Endodermal cell (in vitro differentiated cells): ENCODE results near the gene PARD3B. TPM values are rescaled to one million over a fixed set of nuclear protein-coding genes. Genes with fewer than 3 reads are reported as not detected.

Source experiments
- DNase-seq: peaks from one replicate; pipeline ENCODE4 v3.0.0-alpha.2; 2017
- H3K27ac ChIP-seq: 2 replicates; pipeline ENCODE4 v1.5.1; 2013; ENCODE audit warnings: mild to moderate bottlenecking, low read depth, low read length, moderate library complexity
- H3K27me3 ChIP-seq: 2 replicates; pipeline ENCODE4 v1.6.1; 2013; ENCODE audit warnings: mild to moderate bottlenecking, low read length, moderate library complexity; ENCODE audit not compliant: insufficient read depth, control insufficient read depth, poor library complexity, severe bottlenecking
- H3K36me3 ChIP-seq: 2 replicates; pipeline ENCODE4 v1.7.0; 2013; ENCODE audit warnings: mild to moderate bottlenecking, low read length, moderate library complexity; ENCODE audit not compliant: control insufficient read depth, insufficient read depth
- H3K4me1 ChIP-seq: one replicate; pipeline ENCODE4 v1.7.0; 2013; ENCODE audit warnings: low read length; ENCODE audit not compliant: control insufficient read depth, insufficient read depth
- H3K4me3 ChIP-seq: 2 replicates; pipeline ENCODE4 v1.5.1; 2013; ENCODE audit warnings: mild to moderate bottlenecking, low read length, moderate library complexity
- H3K9ac ChIP-seq: 2 replicates; pipeline ENCODE4 v1.6.1; 2013; ENCODE audit warnings: mild to moderate bottlenecking, low read length, moderate library complexity; ENCODE audit not compliant: poor library complexity, severe bottlenecking; ENCODE audit errors: extremely low read depth
- H3K9me3 ChIP-seq: 2 replicates; pipeline ENCODE4 v1.6.1; 2013; ENCODE audit warnings: mild to moderate bottlenecking, low read length, moderate library complexity; ENCODE audit not compliant: control insufficient read depth
- H3K27ac Mint-ChIP-seq: 2 replicates; pipeline ENCODE4 v1.8.0; 2020; ENCODE audit warnings: mixed read lengths
- H3K27me3 Mint-ChIP-seq: 2 replicates; pipeline ENCODE4 v1.8.0; 2021; ENCODE audit warnings: mild to moderate bottlenecking, mixed read lengths; ENCODE audit not compliant: insufficient read depth
- H3K36me3 Mint-ChIP-seq: 2 replicates; pipeline ENCODE4 v1.8.0; 2020; ENCODE audit warnings: low read depth, mixed read lengths
- H3K4me1 Mint-ChIP-seq: 2 replicates; pipeline ENCODE4 v1.8.0; 2020; ENCODE audit warnings: mixed read lengths
- H3K4me3 Mint-ChIP-seq: 2 replicates; pipeline ENCODE4 v1.8.0; 2020; ENCODE audit warnings: mild to moderate bottlenecking, moderate library complexity, mixed read lengths
- H3K9me3 Mint-ChIP-seq: 2 replicates; pipeline ENCODE4 v1.8.0; 2020; ENCODE audit warnings: mild to moderate bottlenecking, mixed read lengths
- CTCF ChIP-seq: fragments of 200-600 bp; sonication (generic); conservative IDR thresholded peaks from 2 replicates; pipeline ENCODE4 v1.5.0; 2021; ENCODE audit warnings: antibody characterized with exemption, mild to moderate bottlenecking
- WGBS, 2 experiments: methylation state at CpG; one replicate each; pipeline versions ENCODE4 v1.1.5 to v1.1.7; 2013; ENCODE audit warnings: missing lambda C conversion rate in 2 of 2, mixed read lengths in 1 of 2; ENCODE audit not compliant: insufficient coverage in 1 of 2, insufficient read length in 1 of 2; 5-methylcytosine and 5-hydroxymethylcytosine counted together
- long read RNA-seq, 4 experiments: library from polyadenylated mRNA in 2 of 4; library from RNA in 1 of 4; library from capped mRNA in 1 of 4; stranded (forward) in 3 of 4; unstranded in 1 of 4; transcript quantifications; one replicate each; pipeline ENCODE4 v2.0.0, GENCODE V29; 2020 to 2021; ENCODE audit warnings: inconsistent platforms in 1 of 4
- polyA plus RNA-seq, 2 experiments: library from polyadenylated mRNA; stranded (reverse); fragments of 50-300 nt; gene quantifications; one replicate each; pipeline ENCODE4 v1.2.3, GENCODE V29; 2013
- total RNA-seq, 2 donors: library from RNA; stranded (reverse); fragmentation: NEBNext Ultra II Directional in 1 of 2; extraction: Animal tissue kit (Norgen Biotek cat#: 25700) in 1 of 2; gene quantifications; 2 replicates in 1 of 2; 3 replicates in 1 of 2; pipeline ENCODE4 v1.2.1, GENCODE V29; 2021

The PARD3B gene
- total RNA-seq: 1 to 10 TPM; 2.5 to 5.6 TPM
- 4.9 TPM for polyA plus RNA-seq (2013, experiment 1 of 2)
- 5.2 TPM for polyA plus RNA-seq (2013, experiment 2 of 2)
- long read RNA-seq, experiment 1, partial matches to known transcripts: 0 of 3 reads
- long read RNA-seq, experiment 1, other reads (novel, unspliced or antisense): 3 of 3 reads
- long read RNA-seq, experiment 2, partial matches to known transcripts: 0 of 2 reads
- long read RNA-seq, experiment 2, other reads (novel, unspliced or antisense): 2 of 2 reads
- long read RNA-seq, experiment 3, partial matches to known transcripts: 0 of 2 reads
- long read RNA-seq, experiment 3, other reads (novel, unspliced or antisense): 2 of 2 reads
- long read RNA-seq, experiment 4, partial matches to known transcripts: 0 of 1 reads
- long read RNA-seq, experiment 4, other reads (novel, unspliced or antisense): 1 of 1 reads

- 1% methylated on average over 26 to 82 of the region's 82 CpGs for whole genome bisulfite sequencing, 2 experiments
Measured at GRCh38 chr2:204544961-204545860, at the start of gene PARD3B. PARD3B (plus strand) TSS chr2:204545475; CDS start chr2:204546000, 525 bp downstream.

GRCh38 chr2:204496779-204497178, 48.5 kb upstream of the PARD3B start:
- H3K4me1 Mint-ChIP-seq: no peaks in the 10 kb centered on the region
- TF ChIP-seq CTCF: no peak

More at GRCh38 chr2:204544961-204545860, at the start of gene PARD3B:
- no peak for TF ChIP-seq CTCF
- Mint-ChIP-seq H3K4me3 (peak within 1 kb of the TSS; percentile 65), H3K27me3 (peaks cover 62% of the 10 kb centered on the region), H3K4me1 (peaks cover 21% of the 10 kb centered on the region), H3K36me3 (no peaks in the 10 kb centered on the region), H3K9me3 (no peaks in the 10 kb centered on the region), H3K27ac (no peak within 1 kb of the TSS)
- H3K4me1 ChIP-seq: peaks cover 5% of the 10 kb centered on the region
- peak within 1 kb of the TSS; percentile 77 for H3K4me3 ChIP-seq
- H3K27me3 ChIP-seq: peaks cover 71% of the 10 kb centered on the region
- H3K9ac ChIP-seq: no peak within 1 kb of the TSS
- H3K9me3 ChIP-seq: no peaks in the 10 kb centered on the region
- DNase-seq: peak; percentile 86
- H3K36me3 ChIP-seq: no peaks in the 10 kb centered on the region
- H3K27ac ChIP-seq: no peak within 1 kb of the TSS

GRCh38 chr2:204497855-204498254, 47.4 kb upstream of the PARD3B start:
- Histone ChIP-seq H3K4me1 (no peaks in the 10 kb centered on the region), H3K4me3 (no peak overlapping the region), H3K27ac (no peak overlapping the region), H3K9me3 (no peaks in the 10 kb centered on the region), H3K27me3 (no peaks in the 10 kb centered on the region), H3K9ac (no peak overlapping the region), H3K36me3 (no peaks in the 10 kb centered on the region)
- H3K9me3 Mint-ChIP-seq: no peaks in the 10 kb centered on the region
- H3K4me3 Mint-ChIP-seq: no peak overlapping the region
- no peak overlapping the region for H3K27ac Mint-ChIP-seq
- no peaks in the 10 kb centered on the region for H3K27me3 Mint-ChIP-seq
- no peak for DNase-seq
- 100% methylated on average over 1 of the region's 1 CpG; no CpG with 5 or more reads in 1 of the 2 experiments for WGBS, 2 experiments
- TF ChIP-seq CTCF: no peak
- H3K36me3 Mint-ChIP-seq: no peaks in the 10 kb centered on the region
- H3K4me1 Mint-ChIP-seq: no peaks in the 10 kb centered on the region

More at GRCh38 chr2:204496779-204497178, 48.5 kb upstream of the PARD3B start:
- no peaks in the 10 kb centered on the region for H3K27me3 ChIP-seq
- Mint-ChIP-seq H3K27ac (no peak overlapping the region), H3K27me3 (no peaks in the 10 kb centered on the region), H3K4me3 (no peak overlapping the region), H3K36me3 (no peaks in the 10 kb centered on the region), H3K9me3 (no peaks in the 10 kb centered on the region)
- H3K4me3 ChIP-seq: no peak overlapping the region
- 87 to 100% methylated on average over 1 to 4 of the region's 4 CpGs for WGBS, 2 experiments
- no peaks in the 10 kb centered on the region for H3K4me1 ChIP-seq
- no peak overlapping the region for H3K27ac ChIP-seq
- no peak for DNase-seq
- H3K9me3 ChIP-seq: no peaks in the 10 kb centered on the region
- H3K9ac ChIP-seq: no peak overlapping the region
- H3K36me3 ChIP-seq: no peaks in the 10 kb centered on the region
